Mucosa of descending colon (tissue), 3 donors: Measurements from ENCODE around the gene TMEM178B. TPM values are rescaled to one million over a fixed set of nuclear protein-coding genes. Genes with fewer than 3 reads are reported as not detected.

Source experiments
- ATAC-seq: fragments of 200-7000 bp; cut with Tn5 transposase; one replicate; pipeline ENCODE4 v1.9.1; 2020; ENCODE audit warnings: mild to moderate bottlenecking, moderate library complexity
- DNase-seq, 3 donors: peaks; one replicate each; pipeline ENCODE4 v3.0.0-alpha.2; 2020
- H3K36me3 ChIP-seq: fragments of 200-600 bp; one replicate; pipeline ENCODE4 v1.8.0; 2021; ENCODE audit warnings: low read depth, mild to moderate bottlenecking
- H3K4me1 ChIP-seq: fragments of 200-600 bp; one replicate; pipeline ENCODE4 v1.8.0; 2021; ENCODE audit warnings: low read depth, mild to moderate bottlenecking
- H3K4me3 ChIP-seq: fragments of 200-600 bp; one replicate; pipeline ENCODE4 v1.8.0; 2021; ENCODE audit warnings: mild to moderate bottlenecking
- H3K9me3 ChIP-seq: fragments of 200-600 bp; one replicate; pipeline ENCODE4 v1.8.0; 2021; ENCODE audit warnings: mild to moderate bottlenecking
- CTCF ChIP-seq: fragments of 200-600 bp; IDR thresholded peaks from one replicate; pipeline ENCODE4 v1.8.0; 2022; ENCODE audit warnings: antibody characterized with exemption, mild to moderate bottlenecking
- intact Hi-C, 2 donors: fragments of 100-400 bp; cut with DNase I in 1 of 2; cut with micrococcal nuclease in 1 of 2; formaldehyde crosslinking; loops; one replicate each; pipeline versions ENCODE4 v1.11.0 to v1.11.1; 2022; cut with DNase I, micrococcal nuclease
- total RNA-seq, 3 donors: library from RNA; stranded (reverse); fragmentation: NEBNext Ultra II Directional in 2 of 3; extraction: Animal tissue kit (Norgen Biotek cat#: 25700) in 2 of 3; gene quantifications; one replicate each; pipeline versions ENCODE4 v1.2.1 to v1.2.4, GENCODE V29; 2021 to 2023
- donor health status: DM: no; HTN: no; CAD: no; lungs with moderate emphysema.
- donor health status: DM: no; HTN: no; CAD: no.
- donor health status: DM: no; HTN: yes; CAD: no.

The TMEM178B gene
- total RNA-seq, 3 donors from 2014 or later: 0.22 to 2.0 (median 0.32) TPM

GRCh38 chr7:141360803-141361202 lies 286.9 kb downstream of the TMEM178B start:
- DNase-seq (no peak), ATAC-seq (no peak)
- Histone ChIP-seq H3K4me1 (no peaks in the 10 kb centered on the region), H3K36me3 (no peaks in the 10 kb centered on the region), H3K4me3 (no peak overlapping the region), H3K9me3 (no peaks in the 10 kb centered on the region)
- intact Hi-C loops: no loop called here
- TF ChIP-seq CTCF: no peak

- Histone ChIP-seq H3K4me1 (no peaks in the 10 kb centered on the region), H3K4me3 (no peak overlapping the region), H3K9me3 (no peaks in the 10 kb centered on the region), H3K36me3 (no peaks in the 10 kb centered on the region)
- DNase-seq (no peak), ATAC-seq (no peak)
- TF ChIP-seq CTCF: no peak
- intact Hi-C loops: no loop called here
These were observed 287.6 kb downstream of the TMEM178B start for GRCh38 chr7:141361479-141361878.

- Histone ChIP-seq H3K36me3 (no peaks in the 10 kb centered on the region), H3K9me3 (no peaks in the 10 kb centered on the region), H3K4me1 (no peaks in the 10 kb centered on the region), H3K4me3 (no peak overlapping the region)
- ATAC-seq (no peak), DNase-seq (no peak)
- intact Hi-C loops: no loop called here
- no peak for TF ChIP-seq CTCF
These were observed 288.1 kb downstream of the TMEM178B start for GRCh38 chr7:141361960-141362359.

- intact Hi-C loops: no loop called here
These were observed 288.9 kb downstream of the TMEM178B start for GRCh38 chr7:141362580-141363435.

GRCh38 chr7:141363748-141364147 lies 289.9 kb downstream of the TMEM178B start:
- no peak for ATAC-seq
- no peaks in the 10 kb centered on the region for H3K36me3 ChIP-seq

More at GRCh38 chr7:141362580-141363435, 288.9 kb downstream of the TMEM178B start:
- H3K36me3 ChIP-seq: no peaks in the 10 kb centered on the region
- H3K4me1 ChIP-seq: no peaks in the 10 kb centered on the region
- TF ChIP-seq CTCF: no peak
- DNase-seq (no peak), ATAC-seq (no peak)
- H3K9me3 ChIP-seq: no peaks in the 10 kb centered on the region
- H3K4me3 ChIP-seq: no peak overlapping the region

More at GRCh38 chr7:141363748-141364147, 289.9 kb downstream of the TMEM178B start:
- intact Hi-C loops: no loop called here
- H3K4me3 ChIP-seq: no peak overlapping the region
- no peak for TF ChIP-seq CTCF
- DNase-seq: no peak
- no peaks in the 10 kb centered on the region for H3K4me1 ChIP-seq
- H3K9me3 ChIP-seq: no peaks in the 10 kb centered on the region
